Mucosa of descending colon (tissue), 3 donors: ENCODE measurements around the gene FAM240A. TPM values are rescaled to one million over a fixed set of nuclear protein-coding genes. Genes with fewer than 3 reads are reported as not detected.

ENCODE experiments used
- ATAC-seq: fragments of 200-7000 bp; cut with Tn5 transposase; one replicate; pipeline ENCODE4 v1.9.1; 2020; ENCODE audit warnings: mild to moderate bottlenecking, moderate library complexity
- DNase-seq, 3 donors: peaks; one replicate each; pipeline ENCODE4 v3.0.0-alpha.2; 2020
- H3K36me3 ChIP-seq: fragments of 200-600 bp; one replicate; pipeline ENCODE4 v1.8.0; 2021; ENCODE audit warnings: low read depth, mild to moderate bottlenecking
- H3K4me1 ChIP-seq: fragments of 200-600 bp; one replicate; pipeline ENCODE4 v1.8.0; 2021; ENCODE audit warnings: low read depth, mild to moderate bottlenecking
- H3K4me3 ChIP-seq: fragments of 200-600 bp; one replicate; pipeline ENCODE4 v1.8.0; 2021; ENCODE audit warnings: mild to moderate bottlenecking
- H3K9me3 ChIP-seq: fragments of 200-600 bp; one replicate; pipeline ENCODE4 v1.8.0; 2021; ENCODE audit warnings: mild to moderate bottlenecking
- CTCF ChIP-seq: fragments of 200-600 bp; IDR thresholded peaks from one replicate; pipeline ENCODE4 v1.8.0; 2022; ENCODE audit warnings: antibody characterized with exemption, mild to moderate bottlenecking
- intact Hi-C, 2 donors: fragments of 100-400 bp; cut with DNase I in 1 of 2; cut with micrococcal nuclease in 1 of 2; formaldehyde crosslinking; loops; one replicate each; pipeline versions ENCODE4 v1.11.0 to v1.11.1; 2022; cut with DNase I, micrococcal nuclease
- total RNA-seq, 3 donors: library from RNA; stranded (reverse); fragmentation: NEBNext Ultra II Directional in 2 of 3; extraction: Animal tissue kit (Norgen Biotek cat#: 25700) in 2 of 3; gene quantifications; one replicate each; pipeline versions ENCODE4 v1.2.1 to v1.2.4, GENCODE V29; 2021 to 2023
- donor health status: DM: no; HTN: no; CAD: no; lungs with moderate emphysema.
- donor health status: DM: no; HTN: no; CAD: no.
- donor health status: DM: no; HTN: yes; CAD: no.

The FAM240A gene
- total RNA-seq, 3 donors from 2014 or later, result not detected

- Histone ChIP-seq H3K9me3 (no peaks in the 10 kb centered on the region), H3K4me3 (no peak overlapping the region), H3K36me3 (no peaks in the 10 kb centered on the region), H3K4me1 (no peaks in the 10 kb centered on the region)
- ATAC-seq (no peak), DNase-seq (no peak)
- intact Hi-C loops, result no loop called here
- no peak for TF ChIP-seq CTCF
Observed at GRCh38 chr3:46646700-46647099, 34.4 kb downstream of the FAM240A start.

GRCh38 chr3:46648096-46648495 is 35.8 kb downstream of the FAM240A start:
- ATAC-seq, result no peak
- intact Hi-C loops, result no loop called here
- TF ChIP-seq CTCF, result no peak

GRCh38 chr3:46649436-46649835 is 37.1 kb downstream of the FAM240A start:
- Histone ChIP-seq H3K4me3 (no peak overlapping the region), H3K36me3 (no peaks in the 10 kb centered on the region), H3K4me1 (no peaks in the 10 kb centered on the region), H3K9me3 (no peaks in the 10 kb centered on the region)
- TF ChIP-seq CTCF, result no peak
- intact Hi-C loops, result no loop called here
- ATAC-seq (no peak), DNase-seq (no peak)

More at GRCh38 chr3:46648096-46648495, 35.8 kb downstream of the FAM240A start:
- Histone ChIP-seq H3K36me3 (no peaks in the 10 kb centered on the region), H3K4me1 (no peaks in the 10 kb centered on the region), H3K4me3 (no peak overlapping the region), H3K9me3 (no peaks in the 10 kb centered on the region)
- no peak for DNase-seq

GRCh38 chr3:46651084-46651483 is 38.8 kb downstream of the FAM240A start:
- DNase-seq (no peak), ATAC-seq (no peak)
- TF ChIP-seq CTCF, result no peak

GRCh38 chr3:46655271-46655670 is 42.9 kb downstream of the FAM240A start:
- intact Hi-C loops, result no loop called here
- ATAC-seq (no peak), DNase-seq (no peak)
- TF ChIP-seq CTCF, result no peak
- Histone ChIP-seq H3K4me3 (no peak overlapping the region), H3K4me1 (no peaks in the 10 kb centered on the region), H3K36me3 (no peaks in the 10 kb centered on the region), H3K9me3 (no peaks in the 10 kb centered on the region)

More at GRCh38 chr3:46651084-46651483, 38.8 kb downstream of the FAM240A start:
- intact Hi-C loops, result no loop called here
- Histone ChIP-seq H3K9me3 (no peaks in the 10 kb centered on the region), H3K36me3 (no peaks in the 10 kb centered on the region), H3K4me1 (no peaks in the 10 kb centered on the region), H3K4me3 (no peak overlapping the region)
